ENCODE measurements around the gene SERPINA5. TPM values are rescaled to one million over a fixed set of nuclear protein-coding genes. Genes with fewer than 3 reads are reported as not detected.
"Not testable (repeated sequence)": the region's sequence is repeated elsewhere in the genome, so short reads cannot be mapped to it uniquely, and the experiment has no call there.

Gene SERPINA5
- total RNA-seq, 1 donor from 2014 or later, result not detected

DNA sequence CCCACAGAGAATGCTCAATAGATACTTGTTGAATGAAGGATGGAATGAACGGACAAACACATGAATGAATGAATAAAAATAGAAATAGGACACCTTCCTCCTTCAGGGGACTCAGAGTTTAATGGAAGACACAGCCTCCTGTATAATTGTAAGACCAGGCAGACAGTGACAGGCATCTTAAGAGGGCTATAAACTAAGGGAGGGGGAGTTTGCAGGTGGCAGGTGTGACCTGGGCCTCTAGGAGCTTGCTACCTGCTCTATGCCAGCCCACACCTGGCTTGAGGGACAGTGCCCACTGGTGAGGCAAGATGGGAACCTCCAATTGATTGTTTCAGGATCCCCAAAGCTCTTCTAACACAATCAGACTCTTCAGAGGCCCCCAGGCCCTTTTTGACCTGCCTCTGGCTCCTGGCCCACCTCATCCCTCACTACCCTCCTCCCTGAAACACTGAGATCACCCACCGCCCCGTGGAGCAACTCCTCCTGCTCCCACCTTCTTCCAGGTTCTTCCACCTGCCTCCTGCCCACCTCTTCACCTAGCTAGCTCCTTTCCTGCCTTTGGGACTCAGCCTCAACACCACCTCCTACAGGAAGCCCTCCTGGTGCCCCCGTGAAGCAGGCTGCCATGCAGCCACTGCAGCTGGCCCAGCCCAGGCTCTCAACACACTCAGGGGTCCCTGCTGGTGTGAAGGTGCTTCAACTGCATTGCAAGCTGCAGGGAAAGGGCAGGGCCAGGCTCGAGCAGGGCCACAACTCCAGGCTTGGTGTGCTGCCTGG is 40.3 kb downstream of the SERPINA5 start:
- intact Hi-C loops (cut with micrococcal nuclease), result no loop called here

DNA sequence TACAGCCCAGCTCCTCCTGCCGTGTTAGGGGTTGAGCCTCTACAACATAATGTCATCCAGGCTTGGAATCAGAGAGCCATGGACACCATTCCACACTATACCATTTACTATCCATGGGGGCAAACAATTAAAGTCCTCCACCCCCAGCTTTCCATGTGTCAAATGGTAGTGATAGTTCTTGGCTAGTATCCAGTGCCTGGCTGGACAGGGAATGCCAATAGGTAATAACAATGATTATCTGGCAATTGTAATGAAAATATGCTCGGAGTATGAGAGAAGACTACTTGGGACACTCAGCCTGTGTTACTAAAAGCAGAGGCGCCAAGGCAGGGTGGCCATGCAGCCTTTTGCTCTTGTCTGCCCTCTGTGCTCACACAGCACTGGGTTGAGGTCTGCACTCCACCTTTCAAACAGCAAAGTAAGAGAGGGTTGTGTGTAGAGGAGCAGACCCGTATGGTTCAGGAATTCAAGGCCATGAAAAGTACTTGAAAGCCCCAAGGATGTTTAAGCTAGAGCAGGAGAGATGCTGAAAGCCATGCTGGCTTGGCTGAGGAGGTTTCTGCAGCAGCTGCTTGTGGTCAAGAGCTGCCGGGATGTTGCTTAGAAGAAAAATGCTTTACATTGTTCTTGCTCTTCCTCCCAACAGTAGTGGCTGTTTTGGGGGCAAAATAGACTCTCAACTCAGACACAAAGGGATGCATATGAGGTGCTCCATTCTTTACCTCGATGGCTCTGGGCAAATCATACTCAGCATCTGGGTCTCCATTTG is 41.6 kb downstream of the SERPINA5 start:
- intact Hi-C loops (cut with micrococcal nuclease), result no loop called here

DNA sequence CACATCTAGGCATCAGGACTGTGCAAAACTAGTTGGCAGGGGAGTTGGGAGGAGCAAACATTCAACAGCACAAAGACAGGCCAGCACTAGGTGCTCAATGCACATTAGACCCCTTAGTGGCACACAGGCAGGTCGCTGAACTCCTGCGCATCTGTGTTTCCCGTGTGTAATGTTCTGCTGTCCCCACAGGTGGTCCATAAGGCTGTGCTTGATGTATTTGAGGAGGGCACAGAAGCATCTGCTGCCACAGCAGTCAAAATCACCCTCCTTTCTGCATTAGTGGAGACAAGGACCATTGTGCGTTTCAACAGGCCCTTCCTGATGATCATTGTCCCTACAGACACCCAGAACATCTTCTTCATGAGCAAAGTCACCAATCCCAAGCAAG is 42.2 kb downstream of the SERPINA5 start:
- intact Hi-C loops (cut with micrococcal nuclease), result no loop called here

DNA sequence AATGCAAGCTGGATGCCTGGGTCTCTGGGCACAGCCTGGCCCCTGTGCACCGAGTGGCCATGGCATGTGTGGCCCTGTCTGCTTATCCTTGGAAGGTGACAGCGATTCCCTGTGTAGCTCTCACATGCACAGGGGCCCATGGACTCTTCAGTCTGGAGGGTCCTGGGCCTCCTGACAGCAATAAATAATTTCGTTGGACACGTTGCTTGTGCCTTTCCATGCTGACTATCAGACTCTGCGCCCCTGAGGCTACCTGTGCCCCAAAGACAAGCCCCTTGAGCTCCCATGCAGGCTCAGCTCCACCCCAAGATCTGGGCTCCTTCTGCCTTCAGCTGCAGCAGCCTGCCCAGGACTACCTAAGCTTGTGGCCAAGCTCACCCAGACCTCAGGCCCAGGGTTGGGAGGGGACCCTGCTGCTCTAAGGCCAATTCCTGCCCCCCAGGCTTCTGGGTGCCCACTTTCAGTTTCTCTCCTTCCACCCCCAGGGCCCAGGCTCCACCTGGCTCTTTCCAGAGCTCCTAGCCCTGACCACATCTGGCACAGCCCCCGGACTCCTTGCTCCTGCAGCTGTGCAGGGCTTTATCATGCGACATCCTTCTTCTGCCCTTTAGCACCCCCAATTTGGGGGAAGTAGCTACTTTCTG is 42.8 kb downstream of the SERPINA5 start:
- intact Hi-C loops (cut with micrococcal nuclease), result no loop called here

DNA sequence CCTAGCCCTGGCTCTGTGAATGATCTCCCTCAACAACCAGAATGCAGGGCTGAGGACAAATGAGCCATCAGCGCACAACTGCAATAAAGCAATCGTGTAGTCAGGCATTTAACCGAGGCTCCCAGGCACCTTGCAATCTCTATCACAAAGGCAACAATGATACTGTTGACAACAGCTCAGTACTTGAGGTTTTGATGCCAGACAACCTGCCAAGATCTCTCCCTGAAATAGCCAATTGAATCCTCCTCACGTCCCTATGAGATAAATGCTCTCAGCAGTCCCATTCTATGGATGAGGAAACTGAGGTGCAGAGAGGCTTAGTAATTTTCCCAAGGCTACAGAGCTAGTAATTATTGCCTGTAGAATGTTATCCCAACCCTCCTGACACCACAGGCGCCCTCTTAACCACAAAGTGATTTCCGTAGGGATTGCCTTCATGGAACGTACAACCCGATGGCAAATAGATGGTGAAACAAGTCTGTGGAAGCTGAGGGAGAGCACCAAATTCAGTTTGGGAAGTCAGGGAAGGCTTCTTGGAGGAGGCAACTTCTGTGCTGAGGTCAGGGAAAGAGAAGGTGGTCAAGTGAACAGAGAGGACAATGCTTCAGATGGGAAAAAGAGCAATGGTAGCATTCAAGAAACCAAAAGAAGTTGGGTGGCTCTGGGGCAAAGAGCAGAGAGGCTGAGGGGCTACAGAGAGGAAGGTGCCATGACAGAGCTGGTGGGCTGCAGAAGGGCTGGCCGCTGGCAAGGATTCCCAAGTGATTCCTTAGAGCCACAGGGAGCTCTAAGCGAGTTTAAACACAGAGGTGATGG is 43.5 kb downstream of the SERPINA5 start:
- intact Hi-C loops (cut with micrococcal nuclease), result no loop called here

DNA sequence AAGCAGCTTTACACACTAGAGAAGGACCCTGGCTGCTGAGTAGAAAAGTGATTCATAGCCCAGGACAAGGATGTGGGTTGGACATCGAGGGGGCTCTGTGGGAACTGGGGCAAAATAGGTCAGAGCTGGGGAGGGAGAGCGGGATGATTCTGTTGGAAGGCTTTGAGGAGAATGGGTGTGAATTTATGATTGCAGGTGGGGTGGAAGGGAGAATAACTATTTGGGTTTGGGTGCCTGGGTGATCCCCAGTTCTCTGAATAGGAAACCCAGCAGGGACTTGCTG is 44.1 kb downstream of the SERPINA5 start:
- intact Hi-C loops (cut with micrococcal nuclease), result no loop called here

DNA sequence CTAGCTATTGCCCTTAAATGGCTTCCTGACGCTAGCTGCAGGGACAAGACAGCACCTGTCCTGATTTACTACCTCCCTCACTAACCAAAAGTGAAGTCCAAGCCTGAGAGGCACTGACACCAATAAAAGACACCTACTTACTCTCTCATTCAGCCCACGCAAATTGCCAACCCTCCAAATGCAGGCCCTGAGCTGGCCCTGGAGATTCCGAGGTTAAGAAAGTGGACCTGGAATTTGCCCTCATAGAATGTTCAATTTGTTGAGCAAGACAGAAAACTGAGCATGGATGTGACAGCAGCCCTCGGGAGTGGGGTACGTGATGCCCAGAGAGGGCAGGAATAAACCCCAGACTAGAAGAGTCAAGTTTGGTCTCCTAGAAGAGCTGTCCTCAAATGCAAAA is 47.4 kb downstream of the SERPINA5 start:
- intact Hi-C loops (cut with micrococcal nuclease), result no loop called here

DNA sequence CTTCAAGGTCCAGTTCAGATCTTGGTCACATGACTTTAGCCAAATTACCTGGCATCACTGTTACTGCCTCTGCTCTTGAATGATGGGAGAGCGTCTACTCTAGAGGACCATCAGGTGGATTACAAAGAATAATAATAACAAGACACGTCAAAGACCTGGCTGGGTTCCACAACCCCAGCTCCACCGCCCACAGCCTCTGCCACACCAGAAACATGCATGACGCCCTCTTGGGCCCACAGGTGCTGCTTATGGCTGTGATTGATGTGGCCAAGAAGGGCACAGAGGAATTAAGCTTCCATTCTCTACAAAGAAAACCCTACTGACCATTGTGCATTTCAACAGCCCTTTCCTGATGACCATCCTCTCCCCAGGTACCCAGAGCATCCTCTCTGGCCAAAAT is 49.2 kb downstream of the SERPINA5 start:
- intact Hi-C loops (cut with micrococcal nuclease), result no loop called here

DNA sequence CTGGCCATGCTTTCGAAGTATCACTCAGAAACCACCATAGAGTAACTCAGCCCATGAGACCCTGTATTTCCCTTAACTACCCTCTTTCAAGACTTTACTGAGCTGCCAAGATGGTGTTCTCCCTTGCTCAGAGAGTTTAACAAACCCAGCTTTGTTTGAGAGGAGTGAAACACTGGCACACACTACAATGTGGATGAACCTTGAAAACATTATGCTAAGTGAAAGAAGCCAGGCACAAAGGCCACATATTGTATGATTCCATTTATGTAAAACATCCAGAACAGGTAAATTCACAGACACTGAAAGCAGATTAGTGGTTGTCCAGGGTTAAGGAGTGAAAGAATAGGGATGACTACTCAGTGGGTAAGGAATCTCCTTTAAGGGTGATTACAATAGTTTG is 49.8 kb downstream of the SERPINA5 start:
- intact Hi-C loops (cut with micrococcal nuclease), result no loop called here

DNA sequence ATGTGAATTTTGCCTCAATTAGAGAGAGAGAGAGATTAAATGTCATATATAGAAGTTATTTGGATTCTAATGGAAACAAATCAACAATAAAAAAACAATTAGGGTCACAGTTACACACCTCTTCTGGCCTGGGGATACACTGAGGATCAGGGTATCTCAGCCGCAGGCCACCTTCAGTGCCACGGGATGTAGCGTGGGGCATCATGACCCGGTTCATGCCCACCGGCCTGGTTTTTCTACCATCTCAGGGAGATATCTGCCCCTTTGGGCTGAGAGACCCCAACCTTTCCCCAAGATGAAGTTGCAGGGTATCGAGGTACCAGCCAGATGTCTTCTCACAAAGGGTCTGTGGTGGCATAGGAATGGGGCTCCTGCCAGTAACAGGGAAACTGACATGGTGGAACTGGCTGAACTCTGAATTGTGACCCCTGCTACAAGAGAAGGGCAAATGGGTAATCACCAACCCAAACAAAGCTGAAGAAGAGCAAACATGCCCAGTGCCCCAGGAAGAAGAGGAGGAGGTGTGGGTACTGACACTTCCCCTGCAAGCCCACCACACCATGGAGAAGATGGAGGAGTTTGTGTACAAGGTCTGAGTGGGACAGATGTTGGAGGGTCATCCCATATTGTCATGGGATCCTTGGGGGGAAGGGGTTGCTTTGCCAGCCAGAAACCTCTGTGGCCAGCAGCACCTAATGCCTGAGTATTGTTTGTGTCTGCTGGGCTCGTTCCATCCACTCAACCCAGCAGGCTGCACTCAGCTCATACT is 50.5 kb downstream of the SERPINA5 start:
- intact Hi-C loops (cut with micrococcal nuclease), result no loop called here

DNA sequence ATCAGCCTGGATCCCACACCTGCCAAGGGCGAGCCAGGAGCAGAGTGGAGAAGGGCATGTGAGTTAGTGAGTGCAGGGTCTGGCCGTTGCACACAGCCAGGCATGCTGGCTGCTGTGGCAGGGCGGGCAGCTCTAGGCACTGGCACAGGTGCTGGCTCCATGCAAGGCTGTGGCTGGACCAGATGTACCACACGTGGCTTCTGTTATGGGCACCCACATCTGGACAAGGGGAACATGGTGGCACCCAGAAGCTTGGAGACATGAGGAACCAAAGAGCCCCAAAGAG is 51.0 kb downstream of the SERPINA5 start:
- intact Hi-C loops (cut with micrococcal nuclease), result no loop called here

DNA sequence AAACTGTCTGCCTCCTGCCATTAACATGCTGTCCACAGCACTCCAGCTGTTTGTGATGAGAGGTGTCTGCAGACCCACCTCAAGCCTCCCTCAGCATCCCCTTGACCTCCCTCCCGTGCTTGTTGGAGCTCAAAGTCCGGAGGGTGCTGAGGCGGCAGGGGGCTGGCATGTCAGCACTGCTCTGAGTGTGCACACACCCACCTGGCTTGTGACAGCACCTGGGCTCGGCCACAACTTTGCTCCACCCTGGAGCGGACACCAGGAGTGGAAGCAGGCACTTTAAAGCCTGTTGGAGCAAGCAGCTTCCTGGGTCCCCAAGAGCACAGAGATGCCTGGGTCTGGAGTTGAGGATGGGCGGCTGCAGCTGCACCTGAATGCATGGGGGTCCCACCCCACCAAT is 51.9 kb downstream of the SERPINA5 start:
- intact Hi-C loops (cut with micrococcal nuclease), result no loop called here

DNA sequence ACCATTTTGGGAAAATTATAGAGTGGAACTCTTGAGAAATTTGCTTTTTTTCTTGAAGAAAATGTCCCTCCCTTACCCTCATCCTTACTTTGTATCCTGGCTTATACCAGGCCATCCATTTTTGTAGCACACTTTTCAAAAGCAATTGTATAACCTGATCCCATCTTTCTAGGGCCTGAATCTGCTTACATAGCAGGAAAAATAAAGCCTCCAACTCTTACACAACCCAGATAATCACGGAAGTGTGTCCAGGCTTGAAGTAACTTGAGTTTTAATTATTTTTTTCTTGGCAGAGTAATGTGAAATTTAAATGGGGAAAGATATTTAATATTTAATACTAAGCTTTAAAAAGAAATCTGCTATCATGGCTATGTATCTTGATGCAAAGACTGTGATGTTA is 53.9 kb downstream of the SERPINA5 start:
- intact Hi-C loops (cut with micrococcal nuclease), result no loop called here

DNA sequence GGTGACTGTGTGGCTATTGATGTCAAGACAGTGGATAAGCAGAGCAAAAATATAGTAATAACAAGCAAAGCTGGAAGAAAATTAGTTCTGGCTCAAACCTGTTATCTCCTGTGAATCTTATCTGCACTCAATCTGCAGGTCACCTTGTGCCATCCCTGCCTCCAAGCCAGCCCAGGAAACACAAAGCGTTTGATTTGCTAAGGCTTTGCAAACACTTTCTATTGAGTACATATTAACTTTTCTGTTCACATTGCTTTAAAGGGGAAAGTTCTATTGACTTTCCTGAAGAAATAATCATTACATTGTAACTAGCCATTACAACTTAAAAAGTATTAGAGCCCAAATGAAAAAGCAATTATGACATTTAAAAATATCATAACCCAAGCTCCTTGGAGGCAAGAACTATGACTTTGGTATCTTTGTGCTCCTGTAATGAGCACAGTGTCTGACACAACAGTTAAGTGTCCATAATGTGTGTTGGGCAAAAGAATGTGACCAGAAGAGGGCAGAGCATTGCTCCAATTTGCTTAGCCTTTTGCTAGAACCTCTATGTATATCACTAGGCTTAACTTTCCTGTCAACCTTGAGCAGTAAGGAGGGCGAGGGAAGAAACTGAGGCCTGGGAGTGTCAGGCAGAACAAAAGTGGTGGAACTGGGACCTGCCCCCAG is 55.7 kb downstream of the SERPINA5 start:
- intact Hi-C loops (cut with micrococcal nuclease), result no loop called here

DNA sequence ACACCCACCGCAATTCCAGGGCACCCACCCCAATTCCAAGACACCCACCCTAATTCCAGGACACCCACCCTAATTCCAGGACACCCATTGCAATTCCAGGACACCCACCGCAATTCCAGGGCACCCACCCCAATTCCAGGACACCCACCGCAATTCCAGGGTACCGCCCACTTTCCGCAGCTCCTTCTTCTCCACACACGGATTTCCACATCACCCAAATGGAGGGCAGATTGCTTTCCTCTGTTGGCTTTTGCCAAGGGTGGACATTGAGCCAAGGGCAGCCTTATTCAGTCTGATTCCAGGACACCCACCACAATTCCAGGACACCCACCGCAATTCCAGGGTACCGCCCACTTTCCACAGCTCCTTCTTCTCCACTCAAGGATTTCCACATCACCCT is 56.6 kb downstream of the SERPINA5 start:
- intact Hi-C loops (cut with micrococcal nuclease), result not testable (repeated sequence)

DNA sequence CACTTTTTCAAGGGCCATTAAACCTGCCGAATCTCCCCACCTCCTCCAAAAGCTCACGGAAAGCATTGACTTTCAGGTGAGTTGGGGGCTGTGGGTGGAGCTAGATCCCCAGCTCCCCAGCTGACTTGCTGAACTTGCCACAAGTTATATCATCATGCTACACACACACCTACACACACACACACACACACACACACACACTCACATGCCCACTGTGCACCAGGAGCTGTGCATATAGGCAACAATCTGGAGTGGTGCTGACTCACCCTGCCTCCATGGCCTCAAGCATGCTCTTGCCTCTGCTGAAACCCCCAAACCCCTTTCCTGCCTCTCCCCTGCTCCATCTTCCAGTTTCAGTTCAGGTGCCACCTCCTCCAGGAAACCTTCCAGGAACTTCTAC is 57.1 kb downstream of the SERPINA5 start:
- intact Hi-C loops (cut with micrococcal nuclease), result no loop called here

DNA sequence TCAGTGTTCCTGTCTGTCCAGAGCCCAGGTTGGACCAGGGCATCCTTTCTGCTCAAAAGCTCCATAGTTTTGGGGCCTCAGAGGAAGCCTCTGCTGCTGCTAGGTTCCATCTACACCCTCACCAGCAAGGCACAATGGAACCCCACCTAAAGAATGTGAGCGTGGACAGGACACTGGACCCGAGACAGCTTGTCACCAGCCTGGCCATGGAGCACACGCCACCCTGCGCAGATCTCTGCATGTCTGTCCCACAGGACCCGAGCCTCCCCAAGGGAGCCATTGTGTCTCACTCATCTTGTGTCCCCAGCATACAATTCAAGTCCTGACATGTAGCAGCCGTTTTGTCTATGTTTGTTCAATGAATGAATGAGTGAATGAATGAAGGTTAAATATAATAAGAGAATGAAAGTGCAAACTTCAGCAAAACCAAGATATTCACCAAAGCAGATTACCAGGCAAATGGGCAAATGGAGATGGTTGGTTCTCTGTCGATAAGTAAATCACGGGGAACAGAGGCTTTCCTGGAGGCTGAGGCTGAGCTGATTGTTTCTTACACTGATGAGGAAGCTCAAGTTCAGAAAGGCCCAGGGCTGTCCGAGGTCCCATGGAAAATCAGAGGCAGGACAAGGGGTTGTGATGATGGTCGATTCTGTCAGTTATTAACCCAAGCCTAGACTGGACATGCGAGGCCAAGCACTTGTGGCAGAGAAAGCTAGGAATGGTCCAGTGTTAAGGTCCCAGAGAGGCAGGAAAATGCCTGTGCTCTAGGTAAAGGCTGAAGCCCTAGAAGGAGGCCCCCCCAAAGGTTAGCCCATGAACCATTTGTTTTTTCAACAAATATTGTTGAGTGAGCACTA is 58.0 kb downstream of the SERPINA5 start:
- intact Hi-C loops (cut with micrococcal nuclease), result no loop called here

DNA sequence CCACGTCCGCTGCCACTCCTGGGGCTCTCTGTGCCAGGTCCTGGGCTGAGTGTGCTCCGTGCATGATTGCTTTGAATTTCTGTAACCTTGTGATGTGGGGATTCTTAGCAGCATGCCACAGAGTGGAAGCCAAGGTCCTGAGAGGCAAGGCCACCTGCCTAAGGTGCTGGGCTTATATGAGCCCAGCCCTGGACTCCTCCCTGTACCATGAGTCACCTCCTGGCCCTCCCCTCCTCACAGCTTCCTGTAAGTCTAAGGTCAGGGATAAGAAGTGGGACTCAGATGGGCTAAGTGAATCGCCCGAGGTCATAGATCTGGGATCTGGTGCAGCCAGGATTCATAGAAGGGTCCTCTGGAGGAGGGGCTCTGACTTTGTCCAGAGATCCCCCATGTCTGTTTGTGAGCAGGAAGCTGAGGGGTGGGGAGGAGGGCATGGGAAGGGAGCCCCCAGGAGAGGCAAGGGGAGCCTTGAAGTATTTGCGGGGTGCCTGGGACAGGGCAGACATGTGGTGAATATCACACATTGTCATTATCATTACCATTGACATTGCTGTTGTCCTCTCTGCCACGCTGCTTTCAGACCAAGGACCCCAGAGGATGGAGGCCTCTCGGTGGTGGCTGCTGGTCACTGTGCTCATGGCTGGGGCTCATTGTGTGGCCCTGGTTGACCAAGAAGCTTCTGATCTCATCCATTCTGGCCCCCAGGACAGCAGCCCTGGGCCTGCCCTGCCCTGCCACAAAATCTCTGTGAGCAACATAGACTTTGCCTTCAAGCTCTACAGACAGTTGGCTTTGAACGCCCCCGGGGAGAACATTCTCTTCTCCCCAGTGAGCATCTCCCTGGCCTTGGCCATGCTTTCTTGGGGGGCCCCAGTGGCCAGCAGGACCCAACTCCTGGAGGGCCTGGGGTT is 59.8 kb downstream of the SERPINA5 start:
- intact Hi-C loops (cut with micrococcal nuclease), result no loop called here

DNA sequence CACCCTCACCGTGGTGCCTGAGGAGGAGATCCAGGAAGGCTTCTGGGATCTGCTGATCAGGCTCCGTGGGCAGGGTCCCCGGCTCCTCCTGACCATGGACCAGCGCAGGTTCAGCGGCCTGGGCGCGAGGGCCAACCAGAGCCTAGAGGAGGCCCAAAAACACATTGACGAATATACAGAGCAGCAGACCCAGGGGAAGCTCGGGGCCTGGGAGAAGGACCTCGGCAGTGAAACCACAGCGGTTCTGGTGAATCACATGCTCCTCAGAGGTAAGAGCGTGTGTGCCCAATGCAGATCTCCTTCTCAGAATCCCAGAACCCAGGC is 60.4 kb downstream of the SERPINA5 start:
- intact Hi-C loops (cut with micrococcal nuclease), result no loop called here

Measured in T-helper 2 cell treated with Interferon-gamma antibody and Interleukin-4, amounts not matched to agents 100 ng/mL and 5 ng/mL, for 36 hours (primary cell).